Activated CD4-positive, alpha-beta T cell treated with anti-CD3 and anti-CD28 coated beads, Interleukin-2, amount 50 U/mL, for 48 hours (primary cell): ENCODE results near the gene FOLR3.
A peak's percentile ranks its signal among the peaks of the same experiment; 100 is the strongest.
"Not testable (repeated sequence)": the region's sequence is repeated elsewhere in the genome, so short reads cannot be mapped to it uniquely, and the experiment has no call there.

ENCODE experiments used
- DNase-seq, 2 experiments: peaks; one replicate each; pipeline ENCODE4 v3.0.0-alpha.2; 2020

The FOLR3 gene

DNA sequence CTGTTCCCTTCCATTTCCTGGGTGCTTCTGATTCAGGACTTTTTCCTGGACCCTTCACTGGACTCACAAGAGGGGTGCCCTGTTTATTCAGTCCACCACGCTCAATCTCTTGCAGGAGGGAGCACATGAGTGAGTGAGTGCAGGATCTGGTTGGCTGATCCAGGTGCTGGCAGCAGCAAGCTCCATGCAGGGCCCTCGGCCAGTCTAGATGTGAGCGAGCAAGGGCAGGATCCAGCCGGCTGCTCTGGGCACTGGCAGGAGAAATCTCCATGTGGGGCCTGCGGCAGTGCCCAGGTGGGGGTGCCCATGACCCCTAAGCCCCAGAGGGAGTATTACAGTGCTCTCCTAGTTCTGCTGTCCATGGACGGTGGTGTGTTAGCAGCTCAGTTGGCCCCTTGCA is 11.5 kb upstream of the FOLR3 start:
- no peak for DNase-seq

DNA sequence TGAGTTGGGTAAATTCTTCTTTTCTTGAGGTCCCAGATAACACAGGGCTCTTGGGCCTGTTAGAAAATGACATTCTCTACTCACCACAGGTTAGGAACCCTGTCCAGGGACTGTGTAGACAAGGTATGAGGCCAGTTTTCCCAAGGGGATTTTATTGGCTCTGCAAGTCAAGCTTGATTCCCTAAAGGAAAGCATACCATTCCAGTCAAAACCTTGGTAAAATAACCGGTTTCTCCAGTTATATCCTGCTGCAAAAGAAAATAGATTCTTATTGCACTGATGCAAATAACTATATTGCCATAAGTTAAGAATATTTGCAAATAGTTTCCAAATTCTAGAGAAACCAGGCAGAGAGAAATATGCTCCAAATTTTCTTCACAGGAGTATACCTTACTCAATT is 9.6 kb upstream of the FOLR3 start:
- DNase-seq = no peak

DNA sequence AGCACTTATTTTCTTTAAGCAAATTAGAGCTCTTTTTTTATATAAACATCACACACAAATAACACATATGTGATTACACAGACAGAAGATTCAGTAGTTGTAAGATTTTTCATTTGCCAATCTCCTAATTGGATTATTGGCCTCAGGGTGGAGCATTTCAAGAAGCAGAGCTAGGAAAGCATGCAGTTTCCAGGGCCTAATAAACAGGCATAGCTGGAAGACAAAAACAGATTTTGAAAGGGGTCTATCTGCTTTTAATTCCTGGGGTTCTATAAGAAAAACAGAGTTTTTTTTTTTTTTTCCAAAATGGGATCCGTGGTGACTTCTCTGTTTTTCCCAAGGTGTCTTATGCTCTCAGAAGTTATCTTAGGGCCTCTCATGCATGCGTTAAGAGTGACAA is 7.6 kb upstream of the FOLR3 start:
- DNase-seq = no peak

- DNase-seq = no peak
Observed at GRCh38 chr11:72129381-72129780, 6.1 kb upstream of the FOLR3 start.

DNA sequence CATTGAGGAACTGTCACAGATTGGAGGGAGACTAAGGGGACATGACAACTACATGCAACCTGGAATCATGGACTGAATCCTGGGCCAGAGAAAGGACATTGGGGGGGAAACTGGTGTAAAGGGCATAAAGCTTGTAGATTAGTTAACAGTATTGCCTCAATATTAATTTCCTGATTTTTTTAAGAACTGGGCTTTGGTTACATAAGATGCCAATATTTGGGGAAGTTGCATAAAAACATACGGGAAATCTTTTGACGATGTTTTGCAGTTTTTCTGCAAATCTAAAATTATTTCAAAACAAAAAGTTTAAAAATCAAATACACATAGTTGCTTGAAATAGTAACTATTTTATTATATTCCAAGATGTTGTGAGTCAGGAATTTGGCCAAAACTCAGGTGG is 2.9 kb upstream of the FOLR3 start:
- DNase-seq = no peak

DNA sequence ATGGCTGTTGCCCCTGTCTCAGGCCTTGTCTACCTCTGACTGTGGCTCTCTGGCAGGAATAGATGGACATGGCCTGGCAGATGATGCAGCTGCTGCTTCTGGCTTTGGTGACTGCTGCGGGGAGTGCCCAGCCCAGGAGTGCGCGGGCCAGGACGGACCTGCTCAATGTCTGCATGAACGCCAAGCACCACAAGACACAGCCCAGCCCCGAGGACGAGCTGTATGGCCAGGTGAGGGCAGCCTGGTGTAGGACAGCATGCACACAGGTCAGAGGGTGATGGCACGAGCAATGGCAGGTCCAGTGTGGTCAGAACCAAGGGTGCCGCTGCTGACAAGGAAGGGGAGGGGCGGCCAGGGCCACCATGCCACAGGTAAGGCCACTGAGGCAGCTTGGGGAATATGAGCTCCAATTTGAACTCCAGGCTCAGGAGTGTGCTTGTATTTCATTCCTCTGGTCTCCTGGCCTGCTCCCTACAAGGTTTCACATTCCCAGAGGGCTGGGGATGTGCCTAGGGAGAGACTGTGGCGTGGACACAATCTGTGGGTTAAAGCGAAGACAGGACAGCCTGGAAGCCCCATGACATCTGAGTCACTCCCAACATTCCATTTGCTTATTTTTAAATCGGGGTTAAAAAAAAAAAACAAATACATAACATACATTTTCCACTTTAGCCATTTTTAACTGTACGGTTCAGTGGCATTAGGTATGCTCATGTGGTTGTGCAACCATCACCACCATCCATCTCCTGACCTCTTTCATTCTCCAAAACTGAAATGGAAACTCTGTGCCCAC is 562 bp downstream of the FOLR3 start:
- DNase-seq = no peak

DNA sequence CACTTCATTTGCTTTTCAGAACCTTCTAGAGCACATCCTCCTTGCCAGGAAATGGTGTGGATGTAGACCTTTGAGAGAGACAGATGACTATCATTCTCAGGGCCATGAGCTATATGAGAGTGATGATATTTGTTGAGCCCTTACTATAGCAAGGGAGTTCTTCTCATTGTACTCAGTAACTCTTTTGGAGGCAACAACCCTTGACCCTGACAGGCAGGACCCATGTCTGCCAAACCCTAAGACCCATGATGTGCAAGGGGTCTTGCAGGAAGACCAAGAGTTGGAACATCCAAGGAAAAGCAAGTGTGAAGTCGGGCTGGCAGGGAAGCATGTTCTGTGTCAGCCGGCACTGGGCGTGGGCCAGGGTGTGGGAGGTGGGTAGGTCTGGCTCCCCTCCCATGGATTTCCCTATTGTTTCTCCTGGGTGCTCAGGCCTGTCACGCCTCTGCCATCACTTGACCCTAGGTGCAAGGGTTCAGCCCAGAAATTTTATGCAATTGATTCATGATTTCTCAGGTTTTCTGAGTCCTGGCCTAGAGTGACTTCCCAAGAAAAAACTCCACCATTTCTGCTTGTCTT is 1.2 kb downstream of the FOLR3 start:
- no peak for DNase-seq

- DNase-seq = no peak
Observed at GRCh38 chr11:72138821-72139390, 3.4 kb downstream of the FOLR3 start.

DNA sequence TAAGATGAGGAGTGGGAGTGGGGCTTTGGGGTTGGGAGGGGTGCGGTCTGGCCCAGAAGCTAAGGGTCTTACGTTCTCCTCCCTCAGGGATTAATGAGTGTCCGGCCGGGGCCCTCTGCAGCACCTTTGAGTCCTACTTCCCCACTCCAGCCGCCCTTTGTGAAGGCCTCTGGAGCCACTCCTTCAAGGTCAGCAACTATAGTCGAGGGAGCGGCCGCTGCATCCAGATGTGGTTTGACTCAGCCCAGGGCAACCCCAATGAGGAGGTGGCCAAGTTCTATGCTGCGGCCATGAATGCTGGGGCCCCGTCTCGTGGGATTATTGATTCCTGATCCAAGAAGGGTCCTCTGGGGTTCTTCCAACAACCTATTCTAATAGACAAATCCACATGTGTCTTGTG is 4.0 kb downstream of the FOLR3 start:
- no peak for DNase-seq

DNA sequence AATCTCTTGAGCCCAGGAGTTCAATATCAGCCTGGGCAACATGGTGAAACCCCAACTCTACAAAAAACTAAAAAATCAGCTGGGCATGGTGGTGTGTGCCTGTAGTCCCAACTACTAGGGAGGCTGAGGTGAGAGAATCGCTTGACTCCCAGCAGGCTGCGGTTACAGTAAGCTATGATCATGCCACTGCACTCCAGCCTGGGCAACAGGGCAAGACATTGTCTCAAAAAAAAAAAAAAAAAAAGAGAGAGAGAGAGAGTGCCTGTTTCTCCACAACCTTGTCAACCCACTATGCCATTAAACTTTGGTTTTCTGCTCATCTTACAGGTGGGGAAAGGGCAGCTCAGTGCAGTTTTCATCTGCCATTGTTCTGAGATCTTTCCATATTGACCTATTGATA is 5.1 kb downstream of the FOLR3 start:
- DNase-seq = no peak

- peak; percentile 29 to 45 for DNase-seq
Observed at GRCh38 chr11:72141066-72141465, 5.5 kb downstream of the FOLR3 start.

- DNase-seq = not testable (repeated sequence)
Observed at GRCh38 chr11:72142086-72142485, 6.6 kb downstream of the FOLR3 start.

DNA sequence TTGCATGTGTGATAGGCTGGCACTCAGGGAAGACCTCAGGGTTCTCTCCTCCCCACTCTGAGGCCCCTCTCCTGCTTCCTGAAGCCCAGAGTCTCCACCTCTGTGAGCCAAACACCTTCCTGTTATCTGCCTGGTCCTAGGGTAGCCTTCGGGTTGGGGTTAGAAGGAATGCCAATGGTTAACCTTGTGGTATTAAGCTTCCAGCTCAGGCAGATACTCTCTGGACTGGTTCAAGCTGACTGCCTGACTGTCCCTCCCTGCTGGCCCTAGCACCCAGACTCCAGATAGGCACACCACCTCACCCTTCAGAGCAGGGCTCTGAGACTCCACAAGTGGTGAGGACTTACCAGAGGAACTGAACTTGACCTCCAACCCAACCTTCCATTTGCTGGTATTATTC is 7.0 kb downstream of the FOLR3 start:
- DNase-seq = not testable (repeated sequence)

- DNase-seq = no peak
Observed at GRCh38 chr11:72144807-72145565, 9.5 kb downstream of the FOLR3 start.

GRCh38 chr11:72146625-72147024 is 11.1 kb downstream of the FOLR3 start:
- no peak for DNase-seq

- no peak for DNase-seq
Observed at GRCh38 chr11:72150882-72151281, 15.4 kb downstream of the FOLR3 start.

GRCh38 chr11:72153874-72154273 is 18.3 kb downstream of the FOLR3 start:
- not testable (repeated sequence) for DNase-seq

- DNase-seq = no peak
Observed at GRCh38 chr11:72154816-72155215, 19.3 kb downstream of the FOLR3 start.

DNA sequence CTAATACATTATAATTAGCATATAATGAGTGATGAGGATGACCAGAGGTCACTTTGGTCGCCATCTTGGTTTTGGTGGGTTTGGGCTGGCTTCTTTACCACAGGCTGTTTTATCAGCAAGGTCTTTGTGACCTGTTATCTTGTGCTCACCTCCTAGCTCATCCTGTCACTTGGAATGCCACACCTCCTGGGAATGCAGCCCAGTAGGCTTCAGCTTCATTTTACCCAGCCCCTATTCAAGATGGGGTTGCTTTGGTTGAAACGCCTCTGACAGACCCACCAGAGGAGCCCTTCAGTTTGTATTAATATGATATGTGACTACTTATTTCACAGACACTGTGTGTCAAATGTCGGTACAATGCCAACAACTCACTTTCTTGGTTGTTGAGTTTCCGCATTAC is 20.2 kb downstream of the FOLR3 start:
- DNase-seq = no peak

- DNase-seq = no peak
Observed at GRCh38 chr11:72157131-72157530, 21.6 kb downstream of the FOLR3 start.

DNA sequence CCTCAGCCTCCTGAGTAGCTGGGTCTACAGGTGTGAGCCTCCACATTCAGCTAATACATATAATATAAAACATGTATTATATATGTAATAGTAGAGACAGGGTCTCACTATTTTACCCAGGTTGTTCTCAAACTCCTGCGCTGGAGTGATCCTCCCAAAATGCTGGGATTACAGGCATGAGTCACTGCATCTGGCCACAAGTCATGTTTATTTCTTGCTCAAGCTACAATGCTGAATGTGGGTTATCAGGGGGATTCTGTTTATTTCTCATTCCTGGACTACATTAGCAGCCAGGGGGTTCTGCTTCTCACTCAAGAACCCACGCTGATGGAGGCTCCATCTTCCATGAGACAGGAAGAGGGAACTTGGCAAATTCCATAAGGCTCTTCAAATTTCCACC is 24.8 kb downstream of the FOLR3 start:
- no peak for DNase-seq

DNA sequence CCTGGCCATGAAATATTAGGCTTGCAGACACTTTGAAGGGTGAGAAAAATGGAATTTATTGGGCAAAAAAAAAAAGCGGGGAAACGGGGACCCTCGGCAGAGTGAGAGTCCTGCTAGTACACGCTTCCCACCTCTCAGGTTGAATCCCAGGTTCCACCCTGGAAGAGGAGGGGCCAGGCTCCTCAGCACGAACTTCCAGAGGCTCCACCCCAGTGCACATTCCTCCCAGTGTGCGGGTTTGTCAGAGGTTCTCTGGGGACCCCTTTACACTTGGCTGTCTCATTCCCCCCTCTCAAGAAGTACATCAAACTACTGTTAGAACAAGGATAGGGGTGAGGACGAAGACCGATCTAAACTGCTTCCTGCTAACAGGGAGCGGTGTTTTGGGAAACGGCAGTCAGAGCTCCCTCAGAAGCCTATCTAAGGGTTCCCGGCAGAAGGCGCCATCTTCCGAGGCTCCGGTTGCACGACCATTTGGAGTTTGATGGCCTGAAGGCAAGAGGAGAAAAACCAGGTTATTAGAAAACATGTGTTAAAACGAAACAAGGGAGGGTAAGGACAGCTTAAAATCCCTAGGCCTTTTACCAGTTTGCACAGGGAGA is 27.5 kb downstream of the FOLR3 start:
- no peak for DNase-seq

GRCh38 chr11:72164187-72164586 is 28.7 kb downstream of the FOLR3 start:
- not testable (repeated sequence) for DNase-seq
